ENCODE data around the gene PSAPL1.

GRCh38 chr4:7390336-7390735 lies 44.4 kb downstream of the PSAPL1 start:
- TF ChIP-seq CTCF (IDR thresholded peaks at IDR 0.05), result no peak
- no peak for TF ChIP-seq POLR2A (IDR thresholded peaks at IDR 0.05; ENCODE audit: low read depth)
